NOMO-1 (cell line): Measurements from ENCODE around the gene CLPSL1.

ENCODE experiments used
- DNase-seq, 2 experiments: peaks; one replicate each; lab custom pipeline; 2025; ENCODE audit not compliant: unreplicated experiment in 2 of 2; lab: John Stamatoyannopoulos, UW

CLPSL1 gene

GRCh38 chr6:35794536-35795452, 14.0 kb downstream of the CLPSL1 start:
- no peak for DNase-seq

DNA sequence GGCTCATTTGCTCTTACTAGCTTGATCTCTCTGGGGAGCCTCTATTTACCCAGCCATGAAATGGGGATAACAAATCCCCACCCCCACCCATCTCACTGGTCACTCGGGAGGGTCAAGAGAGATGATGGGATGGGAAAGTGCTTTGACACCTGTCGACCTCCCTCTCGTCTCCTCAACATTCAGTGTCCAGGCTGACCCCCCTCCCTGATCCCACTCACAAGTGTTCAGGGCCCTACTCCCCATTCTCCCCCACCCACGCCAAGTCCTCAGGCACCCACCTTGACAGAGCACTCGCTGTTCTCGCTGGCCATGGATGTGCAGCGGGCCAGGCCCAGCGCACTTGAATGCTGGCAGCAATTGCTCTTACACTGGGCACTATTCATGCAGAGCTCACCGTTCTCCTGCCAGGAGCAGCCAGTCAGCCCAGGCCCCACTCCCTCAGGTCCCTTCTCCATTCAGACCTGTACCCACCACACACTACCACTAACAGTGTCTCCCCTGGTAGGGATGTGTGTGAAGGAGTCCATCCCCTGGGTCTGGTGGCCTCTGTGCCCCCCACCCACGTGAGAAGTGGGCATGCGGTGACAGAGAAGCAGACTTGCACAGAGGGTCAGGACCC, 14.7 kb downstream of the CLPSL1 start:
- no peak for DNase-seq

- DNase-seq, result no peak
These were observed 15.4 kb downstream of the CLPSL1 start for GRCh38 chr6:35796236-35796635.

DNA sequence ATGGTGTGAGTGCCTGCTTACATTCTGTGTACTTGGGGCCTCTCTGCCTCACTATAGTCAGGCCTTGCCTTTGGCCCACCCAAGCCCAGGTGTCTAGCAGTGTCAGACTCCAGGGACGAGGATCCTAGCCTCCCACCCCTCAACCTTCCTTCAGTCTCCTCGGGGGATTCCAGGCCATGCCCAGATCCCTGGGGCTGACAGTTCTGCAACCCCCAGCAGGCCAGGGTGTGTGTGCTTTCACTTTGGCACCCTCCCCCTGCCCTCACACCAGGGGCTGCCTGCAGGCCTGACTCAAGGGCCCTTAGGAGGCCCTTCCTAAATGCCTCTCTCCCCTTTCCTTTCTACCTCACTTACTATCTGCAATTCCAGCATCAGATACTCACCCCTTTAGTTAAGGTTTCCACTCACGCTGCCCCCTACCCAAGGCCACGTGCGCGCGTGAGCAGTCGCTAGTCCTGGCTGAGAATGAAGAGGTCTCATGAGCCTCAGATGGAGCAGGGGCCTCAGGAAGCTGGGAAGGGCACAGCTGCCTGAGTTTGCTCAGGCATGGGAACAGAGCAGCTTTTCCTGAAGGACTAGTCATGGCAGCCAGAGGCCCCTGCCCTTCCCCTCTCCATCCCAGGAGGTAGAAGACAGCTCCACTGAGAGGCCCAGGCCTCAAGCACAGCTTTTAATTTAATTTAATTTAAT, 17.2 kb downstream of the CLPSL1 start:
- no peak for DNase-seq

- DNase-seq, result no peak
These were observed 17.9 kb downstream of the CLPSL1 start for GRCh38 chr6:35798706-35799105.

GRCh38 chr6:35801148-35801547, 20.3 kb downstream of the CLPSL1 start:
- DNase-seq, result no peak

GRCh38 chr6:35804996-35805736, 24.3 kb downstream of the CLPSL1 start, which contains the start of gene LHFPL5:
TSS of gene LHFPL5 (plus strand) at chr6:35805352. CDS start at chr6:35805671, 319 bp downstream.
- peak in 1 of 2 experiments; percentile 19 for DNase-seq

GRCh38 chr6:35808688-35809087, 27.9 kb downstream of the CLPSL1 start:
- no peak for DNase-seq

GRCh38 chr6:35809809-35810208, 29.0 kb downstream of the CLPSL1 start:
- DNase-seq, result no peak

GRCh38 chr6:35810971-35811698, 30.3 kb downstream of the CLPSL1 start:
- no peak for DNase-seq

DNA sequence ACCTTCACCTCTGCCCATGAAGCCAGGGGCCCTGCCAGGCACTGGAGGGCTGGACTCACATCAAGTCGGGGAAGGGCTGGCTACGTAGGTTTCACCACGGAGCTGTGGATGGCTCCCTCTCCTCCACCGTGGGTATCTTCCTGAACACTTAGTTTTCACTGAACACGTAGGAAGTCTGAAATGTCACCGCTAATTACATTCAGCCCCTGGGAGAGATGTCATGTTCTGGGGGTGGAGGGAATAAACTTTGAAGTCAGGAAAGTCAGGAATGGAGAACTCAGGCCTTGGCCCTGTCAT, 30.8 kb downstream of the CLPSL1 start:
- no peak for DNase-seq

- no peak for DNase-seq
These were observed 36.7 kb downstream of the CLPSL1 start for GRCh38 chr6:35817515-35817914.

- no peak for DNase-seq
These were observed 42.8 kb downstream of the CLPSL1 start for GRCh38 chr6:35823601-35824000.

GRCh38 chr6:35824552-35825192, 43.9 kb downstream of the CLPSL1 start:
- DNase-seq, result no peak

DNA sequence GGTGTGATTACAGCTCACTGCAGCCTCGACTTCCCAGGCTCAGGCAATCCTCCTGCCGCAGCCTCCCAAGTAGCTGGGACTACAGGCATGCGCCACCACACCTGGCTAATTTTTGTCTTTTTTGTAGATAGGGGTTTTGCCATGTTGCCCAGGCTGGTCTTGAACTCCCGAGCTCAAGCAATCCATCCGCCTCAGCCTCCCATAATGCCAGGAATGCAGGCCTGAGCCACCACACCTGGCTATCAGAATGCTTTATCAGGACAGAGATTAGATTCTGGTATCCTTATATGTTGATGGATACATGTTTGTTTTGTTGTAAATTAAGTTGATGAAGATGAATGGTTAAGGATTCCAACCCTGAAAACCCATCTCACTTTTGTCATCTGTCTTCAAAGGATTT, 48.5 kb downstream of the CLPSL1 start:
- no peak for DNase-seq

DNA sequence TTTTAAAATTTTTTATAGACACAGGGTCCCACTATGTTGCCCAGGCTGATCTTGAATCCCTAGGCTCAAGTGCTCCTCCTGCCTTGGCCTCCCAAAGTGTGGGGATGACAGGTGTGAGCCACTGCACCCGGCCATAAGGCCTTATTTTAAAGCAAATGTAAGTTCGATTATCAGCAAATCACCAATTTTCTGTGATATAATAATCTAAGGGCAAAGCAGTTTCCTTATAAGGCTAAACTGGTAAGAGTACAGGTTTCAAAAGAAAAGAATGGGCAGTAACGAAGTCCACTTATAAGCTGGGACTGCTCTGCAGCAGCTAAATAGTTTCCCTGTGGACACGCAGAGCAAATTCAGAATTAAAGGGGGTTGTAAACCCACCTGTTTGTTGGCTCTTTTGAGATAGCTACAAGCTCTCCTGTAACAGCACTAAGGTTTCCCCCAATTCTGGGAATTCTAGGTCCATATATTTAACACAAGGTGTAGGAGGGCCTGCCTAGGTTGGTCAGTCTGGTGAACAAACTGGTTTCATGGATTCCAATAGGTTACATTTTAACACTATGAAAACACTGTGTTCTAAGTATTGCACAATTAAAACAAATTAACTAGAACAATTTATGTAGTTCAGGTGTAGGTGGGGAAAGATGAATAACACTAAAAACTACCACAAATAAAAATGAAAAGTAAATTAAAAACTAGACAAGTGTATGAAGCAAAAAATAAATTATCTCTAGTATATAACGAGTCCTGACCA, 50.6 kb downstream of the CLPSL1 start:
- no peak for DNase-seq

DNA sequence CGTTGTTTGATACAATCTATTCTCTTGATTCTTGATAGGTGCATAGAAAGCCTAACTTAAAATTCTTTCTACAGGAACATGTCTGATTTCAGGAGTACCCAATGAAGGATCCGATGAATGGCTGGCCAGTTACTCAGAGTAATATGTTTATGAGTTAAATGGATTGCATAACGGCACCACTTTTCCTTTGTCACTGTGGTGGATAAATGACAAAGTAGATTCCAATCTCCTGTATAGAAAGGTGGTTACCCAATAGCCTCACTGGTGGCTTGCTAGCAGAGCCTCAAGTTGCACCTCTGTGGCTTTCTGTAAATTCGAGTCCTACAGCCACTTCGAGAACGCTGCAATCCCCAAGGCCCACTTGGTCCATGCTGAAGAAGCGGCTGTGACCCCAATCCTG, 52.7 kb downstream of the CLPSL1 start:
- peak; percentile 3 to 68 for DNase-seq
